ENCODE results near the gene PILRA. TPM values are rescaled to one million over a fixed set of nuclear protein-coding genes. Genes with fewer than 3 reads are reported as not detected.

Gene PILRA
- total RNA-seq, 1 donor from 2014 or later = 25.8 TPM

GRCh38 chr7:100428199-100428966, 55.1 kb downstream of the PILRA start, which contains the start of gene ZCWPW1:
Gene ZCWPW1, minus strand, starts transcription at chr7:100428703. Its CDS starts 8,054 bp downstream, at chr7:100420649.
- Histone ChIP-seq H3K4me1 (peaks cover 4 to 22% of the 10 kb centered on the region in 2 donors), H3K27ac (peak within 1 kb of the TSS; percentile 99 to 100), H3K36me3 (peaks cover 0 to 15% of the 10 kb centered on the region in 2 donors), H3K4me3 (peak within 1 kb of the TSS; percentile 74 to 82), H3K27me3 (no peaks in the 10 kb centered on the region), H3K9me3 (no peaks in the 10 kb centered on the region)
- DNase-seq (ENCODE audit: low spot score in 2 of 2) = peak; percentile 87 to 98
- TF ChIP-seq CTCF (IDR thresholded peaks at IDR 0.05) = no peak
- intact Hi-C loops (cut with DNase I) = loop anchor here (1.0 to 10.0 kb wide), 4 partner anchors 50 to 439 kb away; partner anchors contain the start of genes GNB2, MBLAC1, TRIP6 and TSC22D4

GRCh38 chr7:100428967-100429636, 55.8 kb downstream of the PILRA start:
- H3K36me3 ChIP-seq = peaks cover 7 to 23% of the 10 kb centered on the region in 2 donors
- H3K4me3 ChIP-seq = peak overlapping the region; percentile 74 to 82
- TF ChIP-seq CTCF (IDR thresholded peaks at IDR 0.05) = peak in 2 of 3 experiments; percentile 7 to 49
- peak overlapping the region; percentile 99 to 100 for H3K27ac ChIP-seq
- H3K4me1 ChIP-seq = peaks cover 4 to 22% of the 10 kb centered on the region in 2 donors
- intact Hi-C loops (cut with DNase I) = loop anchor here (1.0 to 10.0 kb wide), 5 partner anchors 50 to 438 kb away; partner anchors contain the start of genes GNB2, MBLAC1, TRIP6 and TSC22D4
- DNase-seq (ENCODE audit: low spot score in 2 of 2) = peak; percentile 100
- H3K27me3 ChIP-seq = no peaks in the 10 kb centered on the region
- no peaks in the 10 kb centered on the region for H3K9me3 ChIP-seq

- Histone ChIP-seq H3K27me3 (no peaks in the 10 kb centered on the region), H3K36me3 (peaks cover 11 to 24% of the 10 kb centered on the region in 2 donors), H3K4me3 (peak within 1 kb of the TSS; percentile 74 to 82), H3K9me3 (no peaks in the 10 kb centered on the region), H3K27ac (peak within 1 kb of the TSS; percentile 99 to 100), H3K4me1 (peaks cover 6 to 25% of the 10 kb centered on the region in 2 donors)
- intact Hi-C loops (cut with DNase I) = loop anchor here (1.0 to 10.0 kb wide), 5 partner anchors 49 to 815 kb away; partner anchors contain the start of genes FIS1, MBLAC1, TRIP6 and TSC22D4
- peak; percentile 89 to 99 for DNase-seq (ENCODE audit: low spot score in 2 of 2)
- TF ChIP-seq CTCF (IDR thresholded peaks at IDR 0.05) = peak in 1 of 3 experiments; percentile 1
These were observed 56.6 kb downstream of the PILRA start, which contains the start of gene MEPCE for GRCh38 chr7:100429637-100430492. Gene MEPCE, plus strand, starts transcription at chr7:100429831. Its CDS starts 188 bp downstream, at chr7:100430019.

- H3K9me3 ChIP-seq = no peaks in the 10 kb centered on the region
- peaks cover 11 to 26% of the 10 kb centered on the region in 2 donors for H3K36me3 ChIP-seq
- DNase-seq (ENCODE audit: low spot score in 2 of 2) = peak in 1 of 2 donors; percentile 68
- peak overlapping the region; percentile 74 to 82 for H3K4me3 ChIP-seq
- peak overlapping the region; percentile 99 to 100 for H3K27ac ChIP-seq
- no peak for TF ChIP-seq CTCF (IDR thresholded peaks at IDR 0.05)
- no peaks in the 10 kb centered on the region for H3K27me3 ChIP-seq
- H3K4me1 ChIP-seq = peaks cover 8 to 33% of the 10 kb centered on the region in 2 donors
- intact Hi-C loops (cut with DNase I) = loop anchor here (10.0 kb wide), 1 partner anchor 814 kb away; the partner anchor contains the start of gene FIS1
These were observed 57.4 kb downstream of the PILRA start for GRCh38 chr7:100430493-100431285.

Data from ascending aorta (tissue), 2 donors.